H9 (cell line): ENCODE data around the gene ADAMTSL5. TPM values are rescaled to one million over a fixed set of nuclear protein-coding genes. Genes with fewer than 3 reads are reported as not detected.
A peak's percentile ranks its signal among the peaks of the same experiment; 100 is the strongest.

ENCODE experiments used
- DNase-seq: peaks from one replicate; pipeline ENCODE4 v3.0.0-alpha.2; 2017
- H2AFZ ChIP-seq: one replicate; pipeline ENCODE4 v1.6.1; 2013; ENCODE audit warnings: mild to moderate bottlenecking, low read length, control low read depth, moderate library complexity
- H2AK5ac ChIP-seq: 2 replicates; pipeline ENCODE4 v1.6.1; 2013; ENCODE audit warnings: low read length, control low read depth, mixed read lengths; ENCODE audit not compliant: insufficient read length
- H2BK120ac ChIP-seq: one replicate; pipeline ENCODE4 v1.6.1; 2013; ENCODE audit warnings: low read depth, mild to moderate bottlenecking, low read length, control low read depth, inconsistent platforms; ENCODE audit not compliant: poor library complexity, severe bottlenecking
- H2BK12ac ChIP-seq: 2 replicates; pipeline ENCODE4 v1.6.1; 2013; ENCODE audit warnings: low read length, control low read depth, mixed read lengths, low read depth; ENCODE audit not compliant: insufficient read length
- H2BK15ac ChIP-seq: 2 replicates; pipeline ENCODE4 v1.6.1; 2013; ENCODE audit warnings: low read depth, low read length, control low read depth
- H2BK20ac ChIP-seq: one replicate; pipeline ENCODE4 v1.6.1; 2013; ENCODE audit warnings: low read depth, mild to moderate bottlenecking, low read length, control low read depth, inconsistent platforms; ENCODE audit not compliant: poor library complexity, severe bottlenecking
- H2BK5ac ChIP-seq: 2 replicates; pipeline ENCODE4 v1.6.1; 2013; ENCODE audit warnings: low read length, control low read depth, mixed read lengths; ENCODE audit not compliant: insufficient read length
- H3K14ac ChIP-seq: 2 replicates; pipeline ENCODE4 v1.6.1; 2013; ENCODE audit warnings: low read length, control low read depth; ENCODE audit not compliant: insufficient read depth
- H3K18ac ChIP-seq: 2 replicates; pipeline ENCODE4 v1.6.1; 2013; ENCODE audit warnings: low read depth, mild to moderate bottlenecking, mixed read lengths, low read length, control low read depth; ENCODE audit not compliant: insufficient read length
- H3K23ac ChIP-seq: 2 replicates; pipeline ENCODE4 v1.6.1; 2013; ENCODE audit warnings: low read length, control low read depth, mixed read lengths, low read depth; ENCODE audit not compliant: insufficient read length
- H3K23me2 ChIP-seq: 2 replicates; pipeline ENCODE4 v1.6.1; 2013; ENCODE audit warnings: low read depth, mild to moderate bottlenecking, mixed read lengths, low read length, control low read depth; ENCODE audit not compliant: insufficient read length, poor library complexity, severe bottlenecking
- H3K27ac ChIP-seq: 2 replicates; pipeline ENCODE4 v1.5.1; 2013; ENCODE audit warnings: low read length, control low read depth, mixed read lengths, low read depth; ENCODE audit not compliant: insufficient read length
- H3K27me3 ChIP-seq: 2 replicates; pipeline ENCODE4 v1.6.1; 2013; ENCODE audit warnings: low read length, control low read depth, inconsistent platforms; ENCODE audit not compliant: insufficient read depth
- H3K4ac ChIP-seq: 2 replicates; pipeline ENCODE4 v1.6.1; 2013; ENCODE audit warnings: low read depth, mild to moderate bottlenecking, control low read depth, inconsistent platforms, low read length, moderate library complexity
- H3K4me1 ChIP-seq: 2 replicates; pipeline ENCODE4 v1.6.1; 2013; ENCODE audit warnings: low read length, control low read depth, inconsistent platforms; ENCODE audit not compliant: insufficient read depth
- H3K4me2 ChIP-seq: 2 replicates; pipeline ENCODE4 v1.6.1; 2013; ENCODE audit warnings: low read length, control low read depth, mixed read lengths; ENCODE audit not compliant: insufficient read length, insufficient read depth
- H3K56ac ChIP-seq: 2 replicates; pipeline ENCODE4 v1.6.1; 2013; ENCODE audit warnings: low read depth, mild to moderate bottlenecking, mixed read lengths, low read length, control low read depth; ENCODE audit not compliant: insufficient read length
- H3K79me1 ChIP-seq: 2 replicates; pipeline ENCODE4 v1.6.1; 2013; ENCODE audit warnings: low read depth, mild to moderate bottlenecking, moderate library complexity, low read length, control low read depth, inconsistent platforms; ENCODE audit not compliant: insufficient read depth, poor library complexity, severe bottlenecking
- H3K79me2 ChIP-seq: 2 replicates; pipeline ENCODE4 v1.6.1; 2013; ENCODE audit warnings: low read length, control low read depth, inconsistent platforms; ENCODE audit not compliant: insufficient read depth
- H3K9ac ChIP-seq: 2 replicates; pipeline ENCODE4 v1.6.1; 2013; ENCODE audit warnings: low read length, control low read depth, mixed read lengths; ENCODE audit not compliant: insufficient read length; ENCODE audit errors: extremely low read depth
- H3K9me3 ChIP-seq: one replicate; pipeline ENCODE4 v1.6.1; 2013; ENCODE audit warnings: low read depth, low read length, inconsistent platforms; ENCODE audit not compliant: control insufficient read depth
- H3T11ph ChIP-seq: one replicate; pipeline ENCODE4 v1.6.1; 2013; ENCODE audit warnings: mild to moderate bottlenecking, low read length, control low read depth, inconsistent platforms
- H4K20me1 ChIP-seq: one replicate; pipeline ENCODE4 v1.6.1; 2013; ENCODE audit not compliant: control insufficient read depth, insufficient read length, insufficient read depth
- H4K5ac ChIP-seq: 2 replicates; pipeline ENCODE4 v1.6.1; 2013; ENCODE audit warnings: low read depth, mild to moderate bottlenecking, mixed read lengths, low read length, control low read depth; ENCODE audit not compliant: insufficient read length
- H4K8ac ChIP-seq: replicated peaks from 2 replicates; pipeline ENCODE4 v1.6.1; 2013; ENCODE audit warnings: low read length, control low read depth, mixed read lengths, low read depth; ENCODE audit not compliant: insufficient read length
- H4K91ac ChIP-seq: 2 replicates; pipeline ENCODE4 v1.6.1; 2013; ENCODE audit warnings: low read depth, mild to moderate bottlenecking, moderate library complexity, mixed read lengths, low read length, control low read depth; ENCODE audit not compliant: insufficient read length
- H3K27ac Mint-ChIP-seq, 3 experiments: 2 replicates in 2 of 3; 3 replicates in 1 of 3; pipeline ENCODE4 v1.8.0; 2020 to 2021; ENCODE audit warnings: mixed read lengths in 3 of 3, mild to moderate bottlenecking in 1 of 3, moderate library complexity in 1 of 3
- H3K27me3 Mint-ChIP-seq: 2 replicates; pipeline ENCODE4 v1.8.0; 2021; ENCODE audit warnings: low read depth, mild to moderate bottlenecking, moderate library complexity, mixed read lengths
- H3K36me3 Mint-ChIP-seq, 3 experiments: 2 replicates in 2 of 3; 3 replicates in 1 of 3; pipeline ENCODE4 v1.8.0; 2020 to 2021; ENCODE audit warnings: low read depth in 3 of 3, mixed read lengths in 3 of 3; ENCODE audit not compliant: insufficient read depth in 1 of 3
- H3K4me1 Mint-ChIP-seq, 2 experiments: 2 replicates each; pipeline ENCODE4 v1.8.0; 2020; ENCODE audit warnings: mixed read lengths in 2 of 2
- H3K4me3 Mint-ChIP-seq, 2 experiments: 2 replicates in 1 of 2; 3 replicates in 1 of 2; pipeline ENCODE4 v1.8.0; 2020 to 2021; ENCODE audit warnings: mild to moderate bottlenecking in 2 of 2, mixed read lengths in 2 of 2, moderate library complexity in 1 of 2
- H3K9me3 Mint-ChIP-seq, 2 experiments: 2 replicates in 1 of 2; 3 replicates in 1 of 2; pipeline ENCODE4 v1.8.0; 2020; ENCODE audit warnings: mild to moderate bottlenecking in 2 of 2, mixed read lengths in 2 of 2, moderate library complexity in 1 of 2
- CTCF ChIP-seq: fragments of 200-600 bp; sonication (generic); conservative IDR thresholded peaks from 3 replicates; pipeline ENCODE4 v1.8.0; 2021; ENCODE audit warnings: antibody characterized with exemption, mild to moderate bottlenecking
- WGBS: extraction: QIAGEN DNeasy Blood & Tissue Kit; methylation state at CpG from one replicate; pipeline ENCODE4 v1.1.7; 2013; ENCODE audit warnings: missing lambda C conversion rate, low lambda C conversion rate, mixed read lengths; ENCODE audit not compliant: insufficient read length; ENCODE audit errors: extremely low coverage; 5-methylcytosine and 5-hydroxymethylcytosine counted together
- total RNA-seq: library from RNA; stranded (reverse); gene quantifications from 2 replicates; pipeline ENCODE4 v1.2.1, GENCODE V29; 2021

Gene ADAMTSL5
- total RNA-seq, 1 experiment from 2014 or later = 1.5 TPM

GRCh38 chr19:1502433-1503088 is 10.3 kb downstream of the ADAMTSL5 start:
- peak overlapping the region; percentile 3 for H3K4me2 ChIP-seq
- WGBS = no CpG with 5 or more reads among the region's 14 CpGs
- no peaks in the 10 kb centered on the region for H3K9me3 ChIP-seq
- H3K14ac ChIP-seq = no peak overlapping the region
- no peak overlapping the region for H2BK12ac ChIP-seq
- H2BK5ac ChIP-seq = no peak overlapping the region
- no peak overlapping the region for H2AFZ ChIP-seq
- Mint-ChIP-seq H3K9me3 (peaks cover 7 to 16% of the 10 kb centered on the region in 2 experiments), H3K27ac (no peak overlapping the region), H3K36me3 (no peaks in the 10 kb centered on the region), H3K4me3 (peak overlapping the region in 1 of 2 experiments; percentile 42; a peak in 1 of 5 replicates), H3K27me3 (peaks cover 62% of the 10 kb centered on the region), H3K4me1 (peaks cover 0 to 12% of the 10 kb centered on the region in 2 experiments; a peak in 3 of 4 replicates)
- H3T11ph ChIP-seq = no peak overlapping the region
- no peak overlapping the region for H3K56ac ChIP-seq
- H3K23me2 ChIP-seq = peaks cover 11% of the 10 kb centered on the region
- no peak overlapping the region for H3K23ac ChIP-seq
- H3K27ac ChIP-seq = no peak overlapping the region
- no peaks in the 10 kb centered on the region for H3K4me1 ChIP-seq
- H3K79me2 ChIP-seq = no peaks in the 10 kb centered on the region
- H3K9ac ChIP-seq = no peak overlapping the region
- DNase-seq = no peak
- TF ChIP-seq CTCF = no peak
- no peak overlapping the region for H4K5ac ChIP-seq
- H3K79me1 ChIP-seq = no peaks in the 10 kb centered on the region
- H2BK120ac ChIP-seq = no peak overlapping the region
- no peak overlapping the region for H2AK5ac ChIP-seq
- H2BK20ac ChIP-seq = no peak overlapping the region
- H4K8ac ChIP-seq = no peak overlapping the region
- H4K91ac ChIP-seq = no peak overlapping the region
- H3K18ac ChIP-seq = no peak overlapping the region
- no peak overlapping the region for H2BK15ac ChIP-seq
- H4K20me1 ChIP-seq = no peaks in the 10 kb centered on the region
- no peak overlapping the region for H3K4ac ChIP-seq
- H3K27me3 ChIP-seq = no peaks in the 10 kb centered on the region; the same call in 1 of the 2 replicates
